ENCODE results near the gene PPID.

The PPID gene

GRCh38 chr4:158729716-158730559, 6.7 kb upstream of the PPID start:
- DNase-seq (ENCODE audit: low read depth): peak; percentile 37
- no peak overlapping the region for H3K4me3 ChIP-seq (ENCODE audit: low read depth, low read length)
- TF ChIP-seq, protein P1, sequence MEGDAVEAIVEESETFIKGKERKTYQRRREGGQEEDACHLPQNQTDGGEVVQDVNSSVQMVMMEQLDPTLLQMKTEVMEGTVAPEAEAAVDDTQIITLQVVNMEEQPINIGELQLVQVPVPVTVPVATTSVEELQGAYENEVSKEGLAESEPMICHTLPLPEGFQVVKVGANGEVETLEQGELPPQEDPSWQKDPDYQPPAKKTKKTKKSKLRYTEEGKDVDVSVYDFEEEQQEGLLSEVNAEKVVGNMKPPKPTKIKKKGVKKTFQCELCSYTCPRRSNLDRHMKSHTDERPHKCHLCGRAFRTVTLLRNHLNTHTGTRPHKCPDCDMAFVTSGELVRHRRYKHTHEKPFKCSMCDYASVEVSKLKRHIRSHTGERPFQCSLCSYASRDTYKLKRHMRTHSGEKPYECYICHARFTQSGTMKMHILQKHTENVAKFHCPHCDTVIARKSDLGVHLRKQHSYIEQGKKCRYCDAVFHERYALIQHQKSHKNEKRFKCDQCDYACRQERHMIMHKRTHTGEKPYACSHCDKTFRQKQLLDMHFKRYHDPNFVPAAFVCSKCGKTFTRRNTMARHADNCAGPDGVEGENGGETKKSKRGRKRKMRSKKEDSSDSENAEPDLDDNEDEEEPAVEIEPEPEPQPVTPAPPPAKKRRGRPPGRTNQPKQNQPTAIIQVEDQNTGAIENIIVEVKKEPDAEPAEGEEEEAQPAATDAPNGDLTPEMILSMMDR (IDR thresholded peaks at IDR 0.05; ENCODE audit: control insufficient read depth, extremely low read depth, insufficient read depth): peak; percentile 75

- DNase-seq (ENCODE audit: low read depth): no peak
- H3K4me3 ChIP-seq (ENCODE audit: low read depth, low read length): no peak overlapping the region
- TF ChIP-seq, protein P1 (IDR thresholded peaks at IDR 0.05; ENCODE audit: control insufficient read depth, extremely low read depth, insufficient read depth): no peak
Measured at GRCh38 chr4:158728236-158728635, 5.0 kb upstream of the PPID start.

DNA sequence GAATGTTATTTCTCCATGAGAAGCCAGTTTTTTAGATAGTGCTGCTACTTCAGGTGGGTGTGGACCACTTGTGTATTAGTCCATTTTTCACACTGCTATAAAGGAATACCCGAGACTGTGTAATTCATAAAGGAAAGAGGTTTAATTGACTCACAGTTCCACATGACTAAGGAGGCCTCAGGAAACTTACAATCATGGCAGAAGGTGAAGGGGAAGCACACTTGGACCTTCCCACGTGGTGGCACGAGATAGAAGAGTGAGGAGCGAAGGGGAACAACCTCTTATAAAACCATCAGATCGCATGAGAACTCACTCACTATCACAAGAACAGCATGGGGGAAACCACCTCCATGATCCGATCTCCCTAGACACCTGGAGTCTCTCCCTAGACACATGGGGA, 3.4 kb upstream of the PPID start:
- TF ChIP-seq, protein P1 (IDR thresholded peaks at IDR 0.05; ENCODE audit: control insufficient read depth, extremely low read depth, insufficient read depth): no peak
- DNase-seq (ENCODE audit: low read depth): no peak
- no peak overlapping the region for H3K4me3 ChIP-seq (ENCODE audit: low read depth, low read length)

DNA sequence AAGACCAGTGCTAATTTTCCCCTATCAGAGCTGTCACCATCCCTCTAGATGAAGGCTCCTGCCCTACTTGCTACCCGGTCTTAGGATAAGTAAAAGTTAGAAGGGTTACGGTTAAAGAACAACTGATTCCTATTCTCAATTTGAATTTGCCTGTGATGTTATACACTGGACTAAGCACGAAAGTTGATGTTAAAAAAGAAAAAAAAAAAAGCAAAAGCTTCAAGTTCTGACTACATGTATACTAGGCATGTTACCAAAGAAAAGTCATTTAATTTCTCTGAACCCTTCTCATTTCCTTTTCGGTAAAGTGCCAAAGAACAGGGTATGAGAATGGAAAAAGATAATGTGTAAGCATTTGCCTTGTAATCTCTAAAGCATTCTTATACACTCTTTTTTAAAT, 1.4 kb upstream of the PPID start:
- TF ChIP-seq, protein P1 (IDR thresholded peaks at IDR 0.05; ENCODE audit: control insufficient read depth, extremely low read depth, insufficient read depth): no peak
- no peak for DNase-seq (ENCODE audit: low read depth)
- no peak overlapping the region for H3K4me3 ChIP-seq (ENCODE audit: low read depth, low read length)

- DNase-seq (ENCODE audit: low read depth): peak; percentile 26
- TF ChIP-seq, protein P1 (IDR thresholded peaks at IDR 0.05; ENCODE audit: control insufficient read depth, extremely low read depth, insufficient read depth): no peak
- H3K4me3 ChIP-seq (ENCODE audit: low read depth, low read length): peak overlapping the region; percentile 83
Measured at GRCh38 chr4:158722291-158722916, 792 bp downstream of the PPID start.

DNA sequence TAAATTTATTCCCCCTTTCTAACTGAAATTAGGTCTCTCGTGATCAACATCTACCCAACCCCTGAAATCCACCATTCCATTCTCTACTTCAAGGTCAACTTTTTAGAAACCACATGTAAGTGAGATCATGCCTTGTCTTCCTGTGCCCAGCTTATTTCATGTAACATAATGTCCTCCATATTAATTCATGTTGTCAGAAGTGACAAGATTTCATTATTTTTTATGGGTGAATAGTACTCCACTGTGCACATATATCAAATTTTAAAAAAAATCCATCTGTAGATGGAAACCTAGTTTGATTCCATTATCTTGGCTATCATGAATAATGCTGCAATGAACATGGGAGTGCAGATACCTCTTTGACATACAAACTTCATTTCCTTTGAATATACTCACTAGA, 1.5 kb downstream of the PPID start:
- DNase-seq (ENCODE audit: low read depth): no peak
- H3K4me3 ChIP-seq (ENCODE audit: low read depth, low read length): peak overlapping the region; percentile 83

More for the DNA sequence above, 1.5 kb downstream of the PPID start:
- TF ChIP-seq, protein P1 (IDR thresholded peaks at IDR 0.05; ENCODE audit: control insufficient read depth, extremely low read depth, insufficient read depth): no peak

All from LNCaP clone FGC (cell line).